ENCODE results near the gene NECAP2. TPM values are rescaled to one million over a fixed set of nuclear protein-coding genes. Genes with fewer than 3 reads are reported as not detected.
A peak's percentile ranks its signal among the peaks of the same experiment; 100 is the strongest.

NECAP2 gene
- total and polyA plus RNA-seq, 2 donors = 91.7 to 97.7 TPM

DNA sequence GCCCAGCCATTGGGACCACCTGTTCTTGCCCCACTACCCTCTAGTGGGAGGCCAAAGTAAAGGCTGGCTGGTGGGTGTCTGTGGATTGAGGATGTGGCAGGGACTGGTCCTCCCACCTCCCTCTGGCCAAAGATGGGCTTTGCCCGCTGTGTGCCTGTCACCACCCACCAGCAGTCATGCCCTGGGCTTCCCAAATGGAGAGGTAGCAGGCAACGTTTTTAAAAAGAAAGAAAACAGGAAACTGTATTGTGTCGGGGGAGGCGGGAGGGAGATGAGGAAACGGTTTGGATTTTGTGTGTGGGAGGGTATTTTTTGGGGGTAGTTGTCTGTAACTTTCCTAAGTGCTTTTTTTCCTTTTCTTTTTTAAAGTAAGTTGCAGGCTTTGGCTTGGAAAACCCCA lies 43.4 kb upstream of the NECAP2 start:
- no peaks in the 10 kb centered on the region for H3K9me3 ChIP-seq (ENCODE audit: control insufficient read depth in 2 of 2, insufficient read depth in 1 of 2, low read length in 1 of 2)
- no peak overlapping the region for H3K4me3 ChIP-seq (ENCODE audit: low read length in 2 of 2)
- no peak for DNase-seq (ENCODE audit: low read depth in 6 of 9, low spot score in 9 of 9)
- peak overlapping the region in 1 of 2 donors; percentile 3 for H3K27ac ChIP-seq (ENCODE audit: low read depth in 1 of 2, low read length in 1 of 2)
- H3K4me1 ChIP-seq (ENCODE audit: control insufficient read depth in 2 of 2, insufficient read depth in 2 of 2, low read length in 2 of 2) = peaks cover 0 to 15% of the 10 kb centered on the region in 2 donors
- H3K27me3 ChIP-seq (ENCODE audit: control insufficient read depth in 2 of 2, insufficient read depth in 1 of 2, low read length in 1 of 2) = no peaks in the 10 kb centered on the region
- peaks cover 56 to 69% of the 10 kb centered on the region in 2 donors for H3K36me3 ChIP-seq (ENCODE audit: control insufficient read depth in 2 of 2, insufficient read depth in 2 of 2, low read length in 1 of 2)
- 78% methylated on average over 5 of the region's 5 CpGs for WGBS

DNA sequence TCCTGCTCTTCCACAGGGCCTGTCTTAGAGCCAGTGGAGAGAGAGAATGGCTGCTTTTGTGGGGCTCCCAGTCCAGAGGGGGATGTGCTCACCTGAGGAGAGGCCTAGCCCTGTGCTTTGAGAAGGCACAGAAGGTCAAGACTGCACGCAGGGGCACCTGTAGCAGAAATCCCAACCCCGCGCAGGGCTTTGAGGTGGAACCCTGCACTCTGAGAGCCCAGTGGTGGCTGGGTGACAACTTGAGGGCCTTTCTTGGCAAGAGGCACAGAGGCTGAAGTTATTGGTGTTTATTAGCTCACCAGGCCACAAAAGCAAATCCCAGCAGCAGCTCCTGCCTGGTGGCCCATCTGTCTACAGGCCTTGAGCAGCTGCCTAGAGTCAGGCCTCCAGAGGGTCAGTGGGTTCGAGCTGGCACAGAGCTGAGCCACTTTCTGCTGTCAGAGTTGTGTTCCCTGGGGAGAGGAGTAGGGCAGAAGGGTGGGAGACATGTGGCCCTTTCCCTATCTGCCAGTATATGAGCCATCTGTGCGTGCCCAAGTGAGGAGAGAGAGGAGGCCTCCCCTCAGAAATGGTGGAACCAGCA lies 42.1 kb upstream of the NECAP2 start:
- H3K27me3 ChIP-seq (ENCODE audit: control insufficient read depth in 2 of 2, insufficient read depth in 1 of 2, low read length in 1 of 2) = no peaks in the 10 kb centered on the region
- WGBS = 99% methylated on average over 5 of the region's 5 CpGs
- peaks cover 0 to 6% of the 10 kb centered on the region in 2 donors for H3K4me1 ChIP-seq (ENCODE audit: control insufficient read depth in 2 of 2, insufficient read depth in 2 of 2, low read length in 2 of 2)

DNA sequence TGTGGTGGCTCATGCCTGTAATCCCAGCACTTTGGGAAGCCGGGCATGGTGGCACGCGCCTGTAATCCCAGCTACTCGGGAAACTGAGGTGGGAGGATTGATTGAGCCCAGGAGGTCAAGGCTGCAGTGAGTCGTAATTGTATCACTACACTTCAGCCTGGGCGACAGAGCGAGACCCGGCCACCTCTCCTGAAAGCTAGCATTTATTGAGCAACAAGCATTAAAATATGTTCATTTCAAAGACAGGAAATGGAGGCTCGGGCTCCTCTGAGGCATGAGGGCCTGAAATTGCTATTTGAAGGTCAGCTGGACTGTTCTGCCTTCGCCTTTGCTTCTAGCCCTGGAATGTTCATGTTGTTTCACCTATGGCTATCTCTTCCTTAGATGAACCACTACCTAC lies 37.8 kb upstream of the NECAP2 start:
- no peaks in the 10 kb centered on the region for H3K9me3 ChIP-seq (ENCODE audit: control insufficient read depth in 2 of 2, insufficient read depth in 1 of 2, low read length in 1 of 2)
- H3K4me1 ChIP-seq (ENCODE audit: control insufficient read depth in 2 of 2, insufficient read depth in 2 of 2, low read length in 2 of 2) = no peaks in the 10 kb centered on the region
- no peak overlapping the region for H3K27ac ChIP-seq (ENCODE audit: low read depth in 1 of 2, low read length in 1 of 2)
- WGBS = 96% methylated on average over 10 of the region's 10 CpGs
- peaks cover 9 to 23% of the 10 kb centered on the region in 2 donors for H3K36me3 ChIP-seq (ENCODE audit: control insufficient read depth in 2 of 2, insufficient read depth in 2 of 2, low read length in 1 of 2)
- no peaks in the 10 kb centered on the region for H3K27me3 ChIP-seq (ENCODE audit: control insufficient read depth in 2 of 2, insufficient read depth in 1 of 2, low read length in 1 of 2)
- DNase-seq (ENCODE audit: low read depth in 6 of 9, low spot score in 9 of 9) = no peak
- H3K4me3 ChIP-seq (ENCODE audit: low read length in 2 of 2) = no peak overlapping the region

More for the DNA sequence above, 42.1 kb upstream of the NECAP2 start:
- no peak overlapping the region for H3K4me3 ChIP-seq (ENCODE audit: low read length in 2 of 2)
- peaks cover 49 to 59% of the 10 kb centered on the region in 2 donors for H3K36me3 ChIP-seq (ENCODE audit: control insufficient read depth in 2 of 2, insufficient read depth in 2 of 2, low read length in 1 of 2)
- H3K27ac ChIP-seq (ENCODE audit: low read depth in 1 of 2, low read length in 1 of 2) = no peak overlapping the region
- DNase-seq (ENCODE audit: low read depth in 6 of 9, low spot score in 9 of 9) = no peak
- no peaks in the 10 kb centered on the region for H3K9me3 ChIP-seq (ENCODE audit: control insufficient read depth in 2 of 2, insufficient read depth in 1 of 2, low read length in 1 of 2)

DNA sequence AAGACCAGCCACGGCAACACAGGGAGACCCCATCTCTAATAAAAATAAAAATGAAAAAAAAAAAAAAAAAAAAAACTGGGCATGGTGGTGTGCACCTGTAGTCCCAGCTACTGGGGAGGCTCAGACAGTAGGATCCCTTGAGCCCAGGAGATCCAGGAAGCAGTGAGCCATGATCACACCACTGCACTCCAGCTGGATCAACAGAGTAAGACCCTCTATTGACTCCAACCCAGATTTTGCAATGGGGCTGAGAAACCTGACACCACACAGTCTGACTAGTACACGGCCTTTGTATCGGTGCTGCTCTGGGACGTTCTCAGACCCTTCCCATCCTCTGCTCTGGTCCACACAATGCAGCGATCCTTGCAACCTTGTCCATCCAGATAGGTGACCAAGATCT lies 35.1 kb upstream of the NECAP2 start:
- Histone ChIP-seq H3K27ac (ENCODE audit: low read depth in 1 of 2, low read length in 1 of 2) (no peak overlapping the region), H3K4me1 (ENCODE audit: control insufficient read depth in 2 of 2, insufficient read depth in 2 of 2, low read length in 2 of 2) (no peaks in the 10 kb centered on the region), H3K27me3 (ENCODE audit: control insufficient read depth in 2 of 2, insufficient read depth in 1 of 2, low read length in 1 of 2) (peaks cover 0 to 6% of the 10 kb centered on the region in 2 donors), H3K36me3 (ENCODE audit: control insufficient read depth in 2 of 2, insufficient read depth in 2 of 2, low read length in 1 of 2) (peaks cover 0 to 4% of the 10 kb centered on the region in 2 donors), H3K4me3 (ENCODE audit: low read length in 2 of 2) (no peak overlapping the region), H3K9me3 (ENCODE audit: control insufficient read depth in 2 of 2, insufficient read depth in 1 of 2, low read length in 1 of 2) (no peaks in the 10 kb centered on the region)
- DNase-seq (ENCODE audit: low read depth in 6 of 9, low spot score in 9 of 9) = no peak
- 91% methylated on average over 5 of the region's 5 CpGs for WGBS

DNA sequence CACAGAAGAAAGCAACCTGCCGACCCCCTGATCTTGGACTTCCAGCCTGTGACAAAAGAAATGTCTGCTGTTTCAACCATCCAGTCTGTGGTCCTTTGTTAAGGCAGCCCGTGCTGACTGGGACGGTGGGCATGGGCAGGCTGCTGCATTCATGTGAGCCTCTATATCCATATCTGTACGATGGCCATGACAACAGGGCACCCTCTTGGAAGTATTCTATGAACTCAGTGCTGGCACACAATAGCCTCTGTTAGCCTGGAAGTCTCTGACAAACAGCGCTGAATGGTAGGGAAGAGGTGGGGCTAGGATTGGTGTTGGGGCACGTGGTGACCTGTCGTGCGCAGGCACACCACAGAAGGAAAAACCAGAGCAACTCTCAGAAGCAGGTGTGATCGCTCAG lies 33.7 kb upstream of the NECAP2 start:
- DNase-seq (ENCODE audit: low read depth in 6 of 9, low spot score in 9 of 9) = no peak
- WGBS = 95% methylated on average over 9 of the region's 9 CpGs
- H3K27me3 ChIP-seq (ENCODE audit: control insufficient read depth in 2 of 2, insufficient read depth in 1 of 2, low read length in 1 of 2) = peaks cover 0 to 8% of the 10 kb centered on the region in 2 donors
- no peaks in the 10 kb centered on the region for H3K9me3 ChIP-seq (ENCODE audit: control insufficient read depth in 2 of 2, insufficient read depth in 1 of 2, low read length in 1 of 2)
- H3K4me3 ChIP-seq (ENCODE audit: low read length in 2 of 2) = no peak overlapping the region
- no peaks in the 10 kb centered on the region for H3K4me1 ChIP-seq (ENCODE audit: control insufficient read depth in 2 of 2, insufficient read depth in 2 of 2, low read length in 2 of 2)
- H3K36me3 ChIP-seq (ENCODE audit: control insufficient read depth in 2 of 2, insufficient read depth in 2 of 2, low read length in 1 of 2) = no peaks in the 10 kb centered on the region
- no peak overlapping the region for H3K27ac ChIP-seq (ENCODE audit: low read depth in 1 of 2, low read length in 1 of 2)

DNA sequence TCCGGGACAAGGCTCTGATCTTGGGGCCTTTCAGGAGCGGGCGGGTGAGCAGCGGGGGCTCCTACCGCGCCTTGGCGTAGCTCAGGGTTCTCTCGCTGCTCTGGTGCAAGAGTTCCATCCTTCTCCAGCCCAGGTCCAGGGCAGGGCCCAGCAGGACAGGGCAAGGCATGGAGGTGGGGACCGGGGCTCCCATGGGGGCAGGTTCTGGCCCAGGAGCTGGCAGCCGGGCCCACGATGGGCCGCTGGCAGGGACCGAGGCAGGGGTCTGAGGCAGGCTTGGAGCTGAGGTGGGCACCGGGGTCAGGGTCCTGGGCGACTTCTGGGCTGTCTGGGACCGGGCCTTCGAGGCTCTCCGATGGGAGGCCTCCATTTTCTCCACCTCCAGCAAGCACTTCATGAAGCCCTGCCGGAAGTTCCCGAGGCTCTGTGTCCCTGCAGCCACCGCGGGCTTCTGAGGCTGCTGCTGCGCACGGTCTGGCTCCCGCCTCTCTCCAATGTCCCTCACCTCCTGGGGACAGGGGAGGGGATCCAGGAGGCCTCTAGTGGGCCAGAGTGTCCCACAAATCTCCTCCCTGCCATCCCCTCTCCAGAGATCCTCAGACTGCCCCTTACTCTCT lies 30.9 kb upstream of the NECAP2 start:
- Histone ChIP-seq H3K27ac (ENCODE audit: low read depth in 1 of 2, low read length in 1 of 2) (no peak overlapping the region), H3K9me3 (ENCODE audit: control insufficient read depth in 2 of 2, insufficient read depth in 1 of 2, low read length in 1 of 2) (no peaks in the 10 kb centered on the region), H3K4me1 (ENCODE audit: control insufficient read depth in 2 of 2, insufficient read depth in 2 of 2, low read length in 2 of 2) (no peaks in the 10 kb centered on the region), H3K4me3 (ENCODE audit: low read length in 2 of 2) (no peak overlapping the region), H3K27me3 (ENCODE audit: control insufficient read depth in 2 of 2, insufficient read depth in 1 of 2, low read length in 1 of 2) (peaks cover 0 to 8% of the 10 kb centered on the region in 2 donors), H3K36me3 (ENCODE audit: control insufficient read depth in 2 of 2, insufficient read depth in 2 of 2, low read length in 1 of 2) (no peaks in the 10 kb centered on the region)
- 94% methylated on average over 25 of the region's 25 CpGs for WGBS
- DNase-seq (ENCODE audit: low read depth in 6 of 9, low spot score in 9 of 9) = no peak

DNA sequence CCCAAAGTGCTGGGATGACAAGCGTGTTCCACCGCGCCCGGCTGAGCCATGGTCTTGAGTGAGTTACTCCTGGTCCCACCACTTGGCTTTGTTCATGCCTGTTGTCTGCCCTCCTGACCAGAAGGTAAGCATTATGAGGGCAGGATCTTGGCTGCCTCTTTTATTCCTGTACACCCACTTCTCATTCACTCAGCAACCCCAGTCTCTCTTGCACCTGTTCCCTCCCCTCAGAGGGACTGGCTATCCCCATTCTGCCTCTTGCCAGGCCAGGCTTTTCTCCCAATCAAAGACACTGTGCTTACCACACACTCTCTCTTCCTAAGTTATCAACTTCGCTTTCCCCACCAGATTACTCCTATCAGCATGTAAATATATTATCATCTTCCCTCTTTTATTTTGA lies 29.7 kb upstream of the NECAP2 start:
- H3K4me3 ChIP-seq (ENCODE audit: low read length in 2 of 2) = no peak overlapping the region
- WGBS = 98% methylated on average over 5 of the region's 5 CpGs
- no peaks in the 10 kb centered on the region for H3K9me3 ChIP-seq (ENCODE audit: control insufficient read depth in 2 of 2, insufficient read depth in 1 of 2, low read length in 1 of 2)
- no peak overlapping the region for H3K27ac ChIP-seq (ENCODE audit: low read depth in 1 of 2, low read length in 1 of 2)
- no peaks in the 10 kb centered on the region for H3K36me3 ChIP-seq (ENCODE audit: control insufficient read depth in 2 of 2, insufficient read depth in 2 of 2, low read length in 1 of 2)
- peaks cover 0 to 8% of the 10 kb centered on the region in 2 donors for H3K27me3 ChIP-seq (ENCODE audit: control insufficient read depth in 2 of 2, insufficient read depth in 1 of 2, low read length in 1 of 2)
- no peaks in the 10 kb centered on the region for H3K4me1 ChIP-seq (ENCODE audit: control insufficient read depth in 2 of 2, insufficient read depth in 2 of 2, low read length in 2 of 2)
- DNase-seq (ENCODE audit: low read depth in 6 of 9, low spot score in 9 of 9) = no peak

DNA sequence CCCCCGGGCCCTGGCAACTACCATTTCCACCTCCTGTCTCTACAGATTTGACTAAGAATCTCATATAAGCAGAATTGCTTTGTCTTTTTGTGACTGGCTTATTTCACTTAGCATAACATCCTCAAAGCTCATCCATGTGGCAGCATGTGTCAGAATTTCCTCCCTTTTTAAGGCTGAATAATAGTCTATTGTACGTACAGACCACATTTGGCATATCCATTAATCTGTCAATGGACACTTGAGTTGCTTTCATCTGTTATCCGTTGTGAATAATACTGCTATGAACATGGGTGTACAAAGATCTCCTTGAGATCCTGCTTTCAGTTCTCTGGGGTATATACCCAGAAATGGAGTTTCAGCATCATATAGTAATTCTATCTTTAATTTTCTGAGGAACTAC lies 27.3 kb upstream of the NECAP2 start:
- H3K36me3 ChIP-seq (ENCODE audit: control insufficient read depth in 2 of 2, insufficient read depth in 2 of 2, low read length in 1 of 2) = no peaks in the 10 kb centered on the region
- no peak overlapping the region for H3K27ac ChIP-seq (ENCODE audit: low read depth in 1 of 2, low read length in 1 of 2)
- peaks cover 0 to 7% of the 10 kb centered on the region in 2 donors for H3K27me3 ChIP-seq (ENCODE audit: control insufficient read depth in 2 of 2, insufficient read depth in 1 of 2, low read length in 1 of 2)
- no peaks in the 10 kb centered on the region for H3K4me1 ChIP-seq (ENCODE audit: control insufficient read depth in 2 of 2, insufficient read depth in 2 of 2, low read length in 2 of 2)
- WGBS = 93% methylated on average over 3 of the region's 3 CpGs
- no peak for DNase-seq (ENCODE audit: low read depth in 6 of 9, low spot score in 9 of 9)
- H3K4me3 ChIP-seq (ENCODE audit: low read length in 2 of 2) = no peak overlapping the region
- H3K9me3 ChIP-seq (ENCODE audit: control insufficient read depth in 2 of 2, insufficient read depth in 1 of 2, low read length in 1 of 2) = no peaks in the 10 kb centered on the region

DNA sequence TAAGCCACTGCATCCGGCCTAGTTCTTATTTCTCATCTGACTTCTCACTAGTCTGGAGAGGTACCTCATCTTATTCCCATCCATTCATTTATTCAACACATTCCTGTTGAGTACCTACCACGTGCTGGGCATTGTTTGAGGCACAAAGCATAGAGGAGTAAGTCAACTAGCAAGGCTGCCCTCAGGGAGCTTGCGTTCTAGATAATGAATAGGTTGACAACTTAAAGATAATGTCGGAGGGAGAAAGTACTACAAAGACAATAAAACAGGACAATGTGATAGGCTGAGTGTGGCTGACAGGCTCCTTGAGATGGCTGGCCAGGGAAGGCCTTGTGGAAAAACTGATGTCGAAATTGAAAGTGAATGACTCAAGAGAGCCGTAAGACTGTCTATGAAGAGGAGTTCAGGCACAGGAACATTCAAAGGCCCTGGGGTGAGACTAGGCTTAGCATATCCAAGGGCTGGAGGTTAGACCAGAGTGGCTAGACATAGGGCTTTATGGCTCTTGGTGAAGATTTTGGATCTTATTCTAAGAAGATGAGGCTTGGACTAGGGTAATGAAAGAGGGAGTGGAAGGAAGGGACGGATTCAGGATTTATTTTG lies 21.6 kb upstream of the NECAP2 start:
- 94% methylated on average over 7 of the region's 7 CpGs for WGBS
- no peak for DNase-seq (ENCODE audit: low read depth in 6 of 9, low spot score in 9 of 9)
- Histone ChIP-seq H3K27me3 (ENCODE audit: control insufficient read depth in 2 of 2, insufficient read depth in 1 of 2, low read length in 1 of 2) (no peaks in the 10 kb centered on the region), H3K27ac (ENCODE audit: low read depth in 1 of 2, low read length in 1 of 2) (no peak overlapping the region), H3K4me3 (ENCODE audit: low read length in 2 of 2) (no peak overlapping the region), H3K36me3 (ENCODE audit: control insufficient read depth in 2 of 2, insufficient read depth in 2 of 2, low read length in 1 of 2) (no peaks in the 10 kb centered on the region), H3K9me3 (ENCODE audit: control insufficient read depth in 2 of 2, insufficient read depth in 1 of 2, low read length in 1 of 2) (no peaks in the 10 kb centered on the region), H3K4me1 (ENCODE audit: control insufficient read depth in 2 of 2, insufficient read depth in 2 of 2, low read length in 2 of 2) (peaks cover 0 to 9% of the 10 kb centered on the region in 2 donors)

Data from thymus (tissue), 11 donors.